ENCODE data around the gene LRP8.

The LRP8 gene

DNA sequence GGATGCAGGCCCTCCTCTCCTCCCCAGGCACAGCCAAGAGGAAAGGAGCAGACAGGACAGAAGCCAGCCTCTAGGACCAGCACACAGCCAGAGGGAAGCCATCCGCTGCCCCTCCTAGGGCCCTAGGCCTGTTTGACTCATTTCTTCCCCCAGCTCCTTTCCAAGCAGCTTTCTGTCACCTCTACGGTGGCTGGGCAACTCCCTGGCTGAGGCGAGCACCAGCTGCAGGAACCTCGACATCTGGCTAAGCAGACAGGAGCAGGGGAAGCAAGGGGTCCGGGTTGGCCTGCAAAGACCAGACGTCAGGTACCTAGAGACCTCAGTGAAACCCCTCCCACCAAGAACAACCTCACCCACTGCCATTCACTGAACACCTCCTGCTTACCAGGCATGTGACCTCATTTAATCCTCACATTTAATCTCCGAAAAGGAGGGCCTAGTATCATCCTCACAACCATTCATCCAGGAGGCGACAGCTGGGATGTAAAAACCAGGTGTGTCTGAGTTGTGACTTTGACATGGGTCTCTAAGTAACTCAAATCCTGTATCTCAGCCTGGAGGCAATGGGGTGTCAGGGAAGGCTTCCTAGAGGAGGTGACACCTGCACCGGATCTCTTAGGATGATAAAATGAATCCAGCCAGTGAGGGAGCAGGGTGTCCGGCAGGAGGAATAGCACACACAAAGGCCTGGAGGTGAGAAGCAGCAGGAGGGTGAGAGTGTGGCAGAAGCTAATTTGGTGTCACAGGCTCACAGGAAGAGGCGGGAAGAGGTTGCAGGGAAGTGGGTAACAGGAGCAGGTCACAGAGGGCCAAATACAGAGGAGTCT lies 5.9 kb downstream of the LRP8 start:
- H3K27me3 ChIP-seq (ENCODE audit: control insufficient read depth in 2 of 2, insufficient read depth in 2 of 2, low read length in 2 of 2): no peaks in the 10 kb centered on the region
- no peak overlapping the region for H3K9ac ChIP-seq (ENCODE audit: low read depth in 1 of 2, low read length in 2 of 2)
- no peaks in the 10 kb centered on the region for H3K36me3 ChIP-seq (ENCODE audit: control insufficient read depth in 2 of 2, insufficient read depth in 2 of 2, low read length in 2 of 2)
- H3K4me1 ChIP-seq (ENCODE audit: control insufficient read depth in 2 of 2, insufficient read depth in 2 of 2, low read length in 2 of 2): peaks cover 10 to 12% of the 10 kb centered on the region in 2 donors
- H3K27ac ChIP-seq (ENCODE audit: low read depth in 2 of 2, low read length in 2 of 2): no peak overlapping the region
- no peak overlapping the region for H3K4me3 ChIP-seq (ENCODE audit: low read length in 2 of 2)
- H3K9me3 ChIP-seq (ENCODE audit: control insufficient read depth in 2 of 2, low read length in 2 of 2): no peaks in the 10 kb centered on the region

DNA sequence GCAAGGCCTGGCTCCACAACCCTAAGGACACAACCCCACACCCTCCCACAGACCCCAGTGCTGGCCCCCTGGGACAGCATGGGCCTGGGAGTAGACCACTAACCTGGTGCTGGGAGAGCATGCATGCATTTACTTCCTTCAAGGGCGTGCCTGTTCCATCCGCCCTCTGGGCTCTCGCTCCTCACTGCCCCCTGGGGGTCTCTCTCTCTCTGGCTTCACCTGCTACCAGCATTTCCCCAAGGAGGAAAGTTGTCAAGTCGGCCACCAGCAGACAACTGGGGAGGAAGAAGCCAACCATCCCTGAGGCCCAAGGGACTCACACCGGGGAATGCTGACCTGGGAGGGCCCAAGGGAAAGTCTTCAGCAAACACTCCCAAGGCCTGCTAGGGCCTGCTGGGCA lies 6.5 kb downstream of the LRP8 start:
- H3K27me3 ChIP-seq (ENCODE audit: control insufficient read depth in 2 of 2, insufficient read depth in 2 of 2, low read length in 2 of 2): no peaks in the 10 kb centered on the region
- H3K9me3 ChIP-seq (ENCODE audit: control insufficient read depth in 2 of 2, low read length in 2 of 2): no peaks in the 10 kb centered on the region
- H3K9ac ChIP-seq (ENCODE audit: low read depth in 1 of 2, low read length in 2 of 2): no peak overlapping the region
- H3K27ac ChIP-seq (ENCODE audit: low read depth in 2 of 2, low read length in 2 of 2): no peak overlapping the region
- no peaks in the 10 kb centered on the region for H3K36me3 ChIP-seq (ENCODE audit: control insufficient read depth in 2 of 2, insufficient read depth in 2 of 2, low read length in 2 of 2)
- H3K4me3 ChIP-seq (ENCODE audit: low read length in 2 of 2): no peak overlapping the region
- H3K4me1 ChIP-seq (ENCODE audit: control insufficient read depth in 2 of 2, insufficient read depth in 2 of 2, low read length in 2 of 2): peaks cover 6 to 7% of the 10 kb centered on the region in 2 donors

DNA sequence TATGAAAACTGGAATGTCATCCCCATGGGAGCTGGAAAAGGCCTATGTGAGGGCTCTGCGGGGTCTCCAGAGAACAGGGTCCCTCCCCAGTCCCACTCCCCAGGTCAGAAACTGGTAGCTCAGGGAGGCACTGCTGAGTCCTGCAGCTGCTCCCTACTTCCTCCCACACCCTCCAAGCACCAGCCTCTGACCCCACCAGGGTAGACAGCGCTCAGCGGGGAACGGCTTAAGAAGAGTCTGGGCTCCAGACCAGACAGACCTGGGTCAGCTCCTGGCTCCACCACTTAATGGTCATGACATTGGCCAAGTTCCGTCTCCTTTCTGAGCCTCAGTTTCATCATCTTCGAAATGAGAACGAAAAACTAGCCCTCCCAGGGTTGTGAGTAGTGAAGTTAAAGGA lies 7.2 kb downstream of the LRP8 start:
- no peaks in the 10 kb centered on the region for H3K36me3 ChIP-seq (ENCODE audit: control insufficient read depth in 2 of 2, insufficient read depth in 2 of 2, low read length in 2 of 2)
- H3K9me3 ChIP-seq (ENCODE audit: control insufficient read depth in 2 of 2, low read length in 2 of 2): no peaks in the 10 kb centered on the region
- H3K27ac ChIP-seq (ENCODE audit: low read depth in 2 of 2, low read length in 2 of 2): no peak overlapping the region
- no peak overlapping the region for H3K4me3 ChIP-seq (ENCODE audit: low read length in 2 of 2)
- peaks cover 4 to 5% of the 10 kb centered on the region in 2 donors for H3K4me1 ChIP-seq (ENCODE audit: control insufficient read depth in 2 of 2, insufficient read depth in 2 of 2, low read length in 2 of 2)
- H3K9ac ChIP-seq (ENCODE audit: low read depth in 1 of 2, low read length in 2 of 2): no peak overlapping the region
- no peaks in the 10 kb centered on the region for H3K27me3 ChIP-seq (ENCODE audit: control insufficient read depth in 2 of 2, insufficient read depth in 2 of 2, low read length in 2 of 2)

DNA sequence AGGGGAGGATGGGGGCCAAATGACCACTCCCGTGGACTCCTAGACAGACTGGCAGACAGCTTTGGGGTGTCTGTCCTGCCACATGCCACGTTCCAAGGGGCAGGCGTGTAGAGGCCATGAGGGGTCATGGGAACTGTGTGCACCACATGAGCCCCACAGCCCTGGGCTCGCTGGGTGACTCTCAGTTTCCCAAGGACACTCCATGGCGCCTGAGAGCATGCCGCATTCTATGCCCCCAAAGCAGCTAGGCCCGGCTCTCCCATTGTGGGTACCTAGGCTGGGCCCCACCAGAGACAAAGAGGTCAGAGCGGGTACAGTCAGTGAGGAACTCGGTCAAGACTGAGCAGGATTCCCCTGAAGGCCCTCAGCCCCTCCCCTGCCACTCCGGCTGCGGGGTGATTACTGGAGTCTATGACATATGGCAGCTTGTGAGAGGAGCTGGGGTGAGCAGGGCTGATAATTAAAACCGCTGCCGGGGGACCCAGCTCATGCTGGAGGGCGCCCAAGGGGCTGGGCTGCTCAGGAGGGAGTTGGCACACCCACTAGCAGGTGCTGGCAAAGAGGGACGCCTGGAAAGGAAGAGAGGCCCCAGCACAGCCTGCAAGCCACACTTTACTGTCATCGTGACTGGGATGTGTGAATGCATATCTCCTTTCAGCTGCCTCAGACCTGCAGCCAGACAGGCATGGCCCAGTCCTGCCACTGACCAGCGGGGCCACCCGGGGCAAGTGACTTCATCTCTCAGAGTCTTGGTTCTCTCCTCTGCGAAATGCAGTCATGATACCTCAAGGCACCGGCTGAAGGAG lies 8.4 kb downstream of the LRP8 start:
- H3K27me3 ChIP-seq (ENCODE audit: control insufficient read depth in 2 of 2, insufficient read depth in 2 of 2, low read length in 2 of 2): no peaks in the 10 kb centered on the region
- H3K9ac ChIP-seq (ENCODE audit: low read depth in 1 of 2, low read length in 2 of 2): no peak overlapping the region
- no peaks in the 10 kb centered on the region for H3K9me3 ChIP-seq (ENCODE audit: control insufficient read depth in 2 of 2, low read length in 2 of 2)
- no peak overlapping the region for H3K27ac ChIP-seq (ENCODE audit: low read depth in 2 of 2, low read length in 2 of 2)
- peaks cover 0 to 3% of the 10 kb centered on the region in 2 donors for H3K4me1 ChIP-seq (ENCODE audit: control insufficient read depth in 2 of 2, insufficient read depth in 2 of 2, low read length in 2 of 2)
- no peak overlapping the region for H3K4me3 ChIP-seq (ENCODE audit: low read length in 2 of 2)
- no peaks in the 10 kb centered on the region for H3K36me3 ChIP-seq (ENCODE audit: control insufficient read depth in 2 of 2, insufficient read depth in 2 of 2, low read length in 2 of 2)

DNA sequence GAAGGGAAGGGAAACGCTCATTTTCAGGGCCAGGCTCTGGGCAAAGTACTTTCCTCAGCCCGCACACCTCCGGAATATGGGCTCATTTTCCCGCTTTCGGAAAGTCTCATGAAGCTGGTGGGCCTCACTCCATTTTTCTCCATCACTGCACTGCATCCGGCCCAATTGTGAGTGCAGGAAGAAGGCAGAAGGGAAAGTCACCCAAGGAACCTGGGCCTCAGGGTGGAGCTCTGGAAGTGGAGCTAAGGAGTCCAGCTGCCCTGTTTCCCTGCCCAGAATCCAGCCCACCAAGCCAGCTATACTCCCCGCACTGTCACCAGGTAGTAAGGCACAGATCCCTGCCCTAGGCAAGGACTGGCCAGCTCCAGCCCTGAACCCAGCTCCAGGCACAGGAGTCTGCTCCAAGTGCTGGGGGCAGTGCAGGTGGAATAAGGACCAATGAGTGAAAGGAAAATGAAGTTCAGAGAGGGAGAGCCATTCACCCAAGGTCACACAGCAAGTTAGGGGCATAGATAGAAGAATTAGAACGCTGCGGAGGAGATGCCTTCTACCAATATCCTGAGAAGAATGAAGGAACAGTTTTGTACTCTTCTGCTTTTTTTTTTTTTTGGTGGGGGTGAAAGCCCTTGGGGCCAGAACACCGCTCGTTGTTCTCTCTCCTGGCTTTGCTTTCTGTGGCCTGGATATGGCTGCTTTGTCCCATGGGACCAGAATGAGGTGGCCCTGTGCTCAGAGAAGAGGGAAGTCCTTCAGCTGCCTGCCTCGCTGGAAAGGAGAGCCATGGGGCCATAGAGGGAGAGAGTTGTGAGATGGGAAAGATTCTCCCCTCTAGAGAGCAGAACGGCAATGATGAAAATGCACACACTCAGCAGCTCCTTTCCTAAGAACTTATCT lies 10.0 kb downstream of the LRP8 start:
- Histone ChIP-seq H3K9me3 (ENCODE audit: control insufficient read depth in 2 of 2, low read length in 2 of 2) (no peaks in the 10 kb centered on the region), H3K27me3 (ENCODE audit: control insufficient read depth in 2 of 2, insufficient read depth in 2 of 2, low read length in 2 of 2) (no peaks in the 10 kb centered on the region), H3K9ac (ENCODE audit: low read depth in 1 of 2, low read length in 2 of 2) (no peak overlapping the region), H3K27ac (ENCODE audit: low read depth in 2 of 2, low read length in 2 of 2) (no peak overlapping the region), H3K4me1 (ENCODE audit: control insufficient read depth in 2 of 2, insufficient read depth in 2 of 2, low read length in 2 of 2) (peaks cover 0 to 3% of the 10 kb centered on the region in 2 donors), H3K36me3 (ENCODE audit: control insufficient read depth in 2 of 2, insufficient read depth in 2 of 2, low read length in 2 of 2) (no peaks in the 10 kb centered on the region), H3K4me3 (ENCODE audit: low read length in 2 of 2) (no peak overlapping the region)

DNA sequence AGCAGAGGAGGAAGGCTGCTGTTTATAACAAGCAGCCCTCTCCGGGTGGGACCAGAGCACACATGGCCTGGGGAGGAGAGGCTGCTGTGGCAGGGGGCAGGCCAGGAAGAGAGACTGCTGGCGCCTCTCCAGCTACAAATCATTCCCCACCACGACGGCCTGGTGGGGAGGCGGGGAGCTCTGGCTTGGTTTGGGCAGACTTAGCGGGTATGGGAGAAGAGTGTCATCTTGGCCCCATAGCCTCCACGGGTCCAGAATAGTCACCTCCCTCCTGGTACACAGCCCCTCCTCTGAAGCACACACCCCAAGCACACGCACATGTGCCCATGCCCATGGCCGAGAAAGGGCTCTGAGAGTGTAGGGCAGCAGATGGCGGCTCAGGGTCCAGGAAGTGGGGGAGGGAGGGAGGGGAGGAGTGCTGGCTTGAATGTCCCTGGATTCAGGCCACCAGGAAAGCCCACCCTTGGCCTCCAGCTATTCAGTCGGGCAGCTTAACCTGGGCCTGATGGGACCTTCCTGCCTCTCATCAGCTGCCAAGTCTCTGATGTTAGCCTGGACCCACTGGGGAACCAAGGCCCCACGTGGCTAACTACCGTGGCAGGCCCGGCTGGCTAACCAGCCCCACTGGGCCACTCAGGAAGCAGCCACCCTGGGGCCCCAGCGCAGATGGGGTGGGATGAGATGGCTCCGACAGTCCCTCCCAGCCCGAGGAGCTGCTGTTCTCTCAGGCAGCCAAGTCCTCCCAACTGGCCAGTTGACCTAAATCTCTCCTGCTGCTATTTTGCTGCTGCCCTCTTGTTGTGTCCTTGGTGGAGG lies 10.9 kb downstream of the LRP8 start:
- H3K27ac ChIP-seq (ENCODE audit: low read depth in 2 of 2, low read length in 2 of 2): no peak overlapping the region
- H3K9me3 ChIP-seq (ENCODE audit: control insufficient read depth in 2 of 2, low read length in 2 of 2): no peaks in the 10 kb centered on the region
- peaks cover 0 to 3% of the 10 kb centered on the region in 2 donors for H3K4me1 ChIP-seq (ENCODE audit: control insufficient read depth in 2 of 2, insufficient read depth in 2 of 2, low read length in 2 of 2)
- no peak overlapping the region for H3K9ac ChIP-seq (ENCODE audit: low read depth in 1 of 2, low read length in 2 of 2)
- H3K27me3 ChIP-seq (ENCODE audit: control insufficient read depth in 2 of 2, insufficient read depth in 2 of 2, low read length in 2 of 2): no peaks in the 10 kb centered on the region
- no peaks in the 10 kb centered on the region for H3K36me3 ChIP-seq (ENCODE audit: control insufficient read depth in 2 of 2, insufficient read depth in 2 of 2, low read length in 2 of 2)
- no peak overlapping the region for H3K4me3 ChIP-seq (ENCODE audit: low read length in 2 of 2)

DNA sequence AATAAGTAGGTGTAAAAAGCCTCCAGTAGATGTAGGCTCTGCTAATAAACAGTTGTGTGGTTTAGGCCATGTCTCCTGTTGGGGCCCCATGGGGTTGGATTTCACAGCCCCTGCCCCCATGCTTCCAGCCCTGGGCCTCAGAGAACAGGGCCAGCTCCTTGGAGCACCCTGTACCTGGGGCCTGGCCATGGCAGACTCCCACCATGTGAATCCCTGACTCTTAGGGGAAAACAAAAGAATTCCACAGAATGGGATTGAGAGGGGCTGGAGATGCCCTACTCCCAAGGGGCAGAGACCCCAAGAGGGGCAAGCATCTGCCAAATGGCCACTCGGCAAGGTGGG lies 11.5 kb downstream of the LRP8 start:
- no peak overlapping the region for H3K9ac ChIP-seq (ENCODE audit: low read depth in 1 of 2, low read length in 2 of 2)
- H3K36me3 ChIP-seq (ENCODE audit: control insufficient read depth in 2 of 2, insufficient read depth in 2 of 2, low read length in 2 of 2): no peaks in the 10 kb centered on the region
- no peaks in the 10 kb centered on the region for H3K27me3 ChIP-seq (ENCODE audit: control insufficient read depth in 2 of 2, insufficient read depth in 2 of 2, low read length in 2 of 2)

DNA sequence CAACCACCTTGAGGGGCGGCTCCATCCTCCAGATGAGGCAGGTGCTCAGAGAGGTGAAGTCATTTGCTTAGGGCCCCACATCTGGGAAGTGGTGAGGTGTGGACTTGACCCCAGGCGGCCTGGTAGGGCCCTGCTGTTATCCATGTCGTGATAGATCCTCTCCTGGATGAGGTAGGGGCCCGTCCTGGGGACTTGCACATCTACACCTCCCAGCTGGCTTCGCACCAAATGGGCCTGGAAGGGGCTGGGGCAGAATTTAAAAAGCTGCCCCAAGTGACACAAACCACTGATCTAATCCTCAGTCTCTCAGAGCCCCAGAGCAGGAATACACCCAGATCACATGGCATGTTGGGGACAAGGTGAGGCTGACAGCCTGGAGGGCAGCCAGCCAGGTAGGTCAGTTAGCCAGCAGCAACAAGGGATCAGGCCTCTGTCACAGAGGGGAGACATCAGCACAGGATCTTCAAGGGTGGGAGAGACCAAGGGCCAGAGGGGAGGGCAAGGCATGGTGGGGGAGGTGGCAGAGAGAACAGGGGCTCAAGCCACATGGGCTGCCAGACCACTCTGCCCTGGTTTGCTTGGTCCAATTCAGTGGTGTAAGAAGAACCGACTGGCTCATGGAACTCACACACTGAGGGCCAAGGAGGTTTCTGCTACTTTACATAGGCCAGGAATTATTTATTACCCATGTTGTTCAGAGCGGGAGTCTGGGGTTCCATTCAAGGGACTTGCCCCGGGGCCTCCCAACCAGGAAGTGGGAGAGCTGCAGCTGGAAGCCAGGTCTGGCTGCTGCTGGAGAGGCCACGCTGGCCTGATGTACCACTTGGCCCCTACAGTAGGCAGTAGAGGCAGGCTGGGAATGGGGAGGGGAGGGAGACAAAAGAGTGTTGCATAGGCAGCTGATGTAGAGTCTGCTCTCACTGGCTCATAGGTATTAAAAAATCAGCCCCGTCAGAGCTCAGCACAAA lies 12.1 kb downstream of the LRP8 start:
- no peaks in the 10 kb centered on the region for H3K36me3 ChIP-seq (ENCODE audit: control insufficient read depth in 2 of 2, insufficient read depth in 2 of 2, low read length in 2 of 2)
- H3K27ac ChIP-seq (ENCODE audit: low read depth in 2 of 2, low read length in 2 of 2): no peak overlapping the region
- H3K9me3 ChIP-seq (ENCODE audit: control insufficient read depth in 2 of 2, low read length in 2 of 2): no peaks in the 10 kb centered on the region
- H3K9ac ChIP-seq (ENCODE audit: low read depth in 1 of 2, low read length in 2 of 2): peak overlapping the region in 1 of 2 donors; percentile 29
- peaks cover 0 to 3% of the 10 kb centered on the region in 2 donors for H3K4me1 ChIP-seq (ENCODE audit: control insufficient read depth in 2 of 2, insufficient read depth in 2 of 2, low read length in 2 of 2)
- no peak overlapping the region for H3K4me3 ChIP-seq (ENCODE audit: low read length in 2 of 2)
- no peaks in the 10 kb centered on the region for H3K27me3 ChIP-seq (ENCODE audit: control insufficient read depth in 2 of 2, insufficient read depth in 2 of 2, low read length in 2 of 2)

More for the DNA sequence above, 11.5 kb downstream of the LRP8 start:
- peaks cover 0 to 3% of the 10 kb centered on the region in 2 donors for H3K4me1 ChIP-seq (ENCODE audit: control insufficient read depth in 2 of 2, insufficient read depth in 2 of 2, low read length in 2 of 2)
- H3K27ac ChIP-seq (ENCODE audit: low read depth in 2 of 2, low read length in 2 of 2): no peak overlapping the region
- H3K9me3 ChIP-seq (ENCODE audit: control insufficient read depth in 2 of 2, low read length in 2 of 2): no peaks in the 10 kb centered on the region
- H3K4me3 ChIP-seq (ENCODE audit: low read length in 2 of 2): no peak overlapping the region

Measured in mucosa of rectum (tissue), 2 donors.